AG08395 (cell line): ENCODE measurements around the gene GRAMD2B.
"Not testable (repeated sequence)": the region's sequence is repeated elsewhere in the genome, so short reads cannot be mapped to it uniquely, and the experiment has no call there.

Source experiments
- DNase-seq: peaks from one replicate; pipeline ENCODE4 v3.0.0; 2012; ENCODE audit warnings: mixed read lengths, low spot score

The GRAMD2B gene

DNA sequence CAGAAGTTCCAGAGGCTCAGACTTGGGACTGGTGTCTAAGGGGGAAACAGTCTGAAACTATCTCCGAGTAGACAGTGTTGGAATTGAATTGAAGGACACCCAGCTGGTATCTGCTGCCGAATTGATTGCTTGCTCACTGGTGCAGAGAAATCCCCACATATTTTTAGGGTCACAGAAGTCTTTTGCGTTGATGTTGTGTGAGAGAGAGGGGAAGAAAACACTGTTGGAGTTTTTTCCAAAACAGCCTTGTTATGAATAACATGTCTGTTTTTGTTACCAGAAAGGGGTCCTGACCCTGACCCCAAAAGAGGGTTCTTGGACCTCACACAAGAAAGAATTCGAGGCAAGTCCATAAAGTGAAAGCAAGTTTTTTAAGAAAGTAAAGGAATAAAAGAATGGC, 90.5 kb downstream of the GRAMD2B start:
- DNase-seq: no peak

DNA sequence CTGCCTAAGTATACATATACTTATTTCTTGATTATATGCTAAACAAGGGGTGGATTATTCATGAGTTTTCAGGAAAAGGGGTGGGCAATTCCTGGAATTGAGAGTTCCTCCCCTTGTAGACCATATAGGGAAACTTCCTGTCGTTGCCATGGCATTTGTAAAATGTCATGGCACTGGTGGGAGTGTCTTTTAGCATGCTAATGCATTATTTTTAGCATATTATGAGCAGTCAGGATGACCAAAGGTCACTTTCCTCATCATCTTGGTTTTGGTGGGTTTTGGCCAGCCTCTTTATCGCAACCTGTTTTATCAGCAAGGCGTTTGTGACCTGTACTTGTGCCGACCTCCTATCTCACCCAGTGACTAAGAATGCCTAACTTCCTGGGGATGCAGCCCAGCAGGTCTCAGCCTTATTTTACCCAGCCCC, 90.9 kb downstream of the GRAMD2B start:
- no peak for DNase-seq

DNA sequence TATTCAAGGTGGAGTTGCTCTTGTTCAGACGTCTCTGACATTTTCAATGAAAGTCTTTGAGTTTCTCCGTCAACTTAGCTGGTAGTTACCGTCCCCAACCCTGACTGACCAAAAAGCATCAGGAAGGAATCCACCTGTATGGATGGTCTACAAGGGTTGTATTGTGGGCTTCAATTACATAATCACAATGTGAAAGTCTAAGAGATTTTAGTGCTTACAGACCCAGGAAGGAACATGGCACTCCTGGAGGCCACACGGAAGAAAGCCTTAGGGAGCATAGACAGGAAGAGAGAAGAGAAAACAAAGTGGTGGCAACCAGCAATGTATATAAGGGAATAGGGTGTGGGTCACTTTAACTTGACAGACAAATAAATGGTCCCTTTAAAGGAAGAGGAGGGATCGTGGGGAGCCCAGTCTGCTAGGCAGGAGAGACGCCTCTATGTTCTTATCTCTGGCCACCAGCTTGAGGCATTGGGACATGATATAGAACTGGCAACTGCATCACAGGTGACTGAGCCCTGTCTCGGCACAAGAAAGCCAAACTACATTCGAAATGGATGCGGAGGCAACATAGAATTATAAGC, 91.4 kb downstream of the GRAMD2B start:
- DNase-seq: no peak

DNA sequence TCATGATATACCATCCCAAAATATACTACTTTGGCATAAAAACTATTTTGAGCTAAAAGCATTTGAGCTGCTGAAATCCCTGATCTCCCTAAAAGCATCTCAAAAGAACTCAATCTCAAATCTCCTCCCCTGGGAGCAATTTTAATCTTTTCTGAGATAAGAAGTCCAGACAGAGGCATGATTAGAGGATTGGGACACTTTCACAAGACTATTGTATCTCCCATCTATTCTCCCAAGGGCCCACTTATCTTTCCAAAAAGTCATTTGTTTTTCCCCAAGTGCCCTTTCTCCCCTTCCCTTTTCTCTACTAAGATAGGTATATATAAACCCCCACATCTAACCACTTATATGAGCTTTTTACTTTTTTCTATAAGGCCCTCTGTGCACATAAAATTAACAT, 92.1 kb downstream of the GRAMD2B start:
- DNase-seq: no peak

DNA sequence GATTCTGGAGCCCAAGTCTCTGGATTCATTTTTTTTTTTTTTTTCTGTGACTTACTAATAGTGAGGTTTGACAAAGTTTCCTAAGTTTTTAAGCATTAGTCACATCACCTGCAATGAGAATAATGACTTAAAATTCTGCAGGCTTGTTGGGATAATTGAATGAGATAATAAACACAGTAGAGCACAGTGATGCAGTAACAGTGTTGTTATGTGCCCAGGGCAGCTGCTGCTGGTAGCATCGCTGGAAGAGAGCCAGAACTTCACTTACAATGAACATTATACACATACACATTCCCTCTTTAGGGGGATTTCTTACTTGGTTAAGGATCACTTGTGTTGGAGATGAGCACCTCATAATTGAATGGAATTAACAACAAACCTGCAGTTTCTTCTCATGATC, 92.9 kb downstream of the GRAMD2B start:
- DNase-seq: no peak

DNA sequence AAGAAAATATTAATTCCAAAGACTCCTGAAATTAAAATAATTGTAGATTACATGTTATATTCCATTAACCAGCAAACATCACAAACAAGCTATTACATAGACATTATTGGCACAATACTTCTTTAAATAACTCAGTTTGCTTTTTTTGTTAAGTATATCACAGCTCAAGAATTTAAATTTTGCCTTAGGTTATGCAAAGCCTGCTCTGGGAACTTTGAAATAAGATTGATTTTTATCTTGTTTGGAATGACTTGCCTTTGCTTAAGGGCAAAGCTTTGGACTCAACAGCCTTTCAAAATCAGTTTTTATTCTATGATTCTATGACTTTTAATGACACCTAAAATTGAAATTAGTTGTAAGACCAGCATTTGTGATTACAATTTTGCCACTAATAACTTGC, 93.6 kb downstream of the GRAMD2B start:
- no peak for DNase-seq

DNA sequence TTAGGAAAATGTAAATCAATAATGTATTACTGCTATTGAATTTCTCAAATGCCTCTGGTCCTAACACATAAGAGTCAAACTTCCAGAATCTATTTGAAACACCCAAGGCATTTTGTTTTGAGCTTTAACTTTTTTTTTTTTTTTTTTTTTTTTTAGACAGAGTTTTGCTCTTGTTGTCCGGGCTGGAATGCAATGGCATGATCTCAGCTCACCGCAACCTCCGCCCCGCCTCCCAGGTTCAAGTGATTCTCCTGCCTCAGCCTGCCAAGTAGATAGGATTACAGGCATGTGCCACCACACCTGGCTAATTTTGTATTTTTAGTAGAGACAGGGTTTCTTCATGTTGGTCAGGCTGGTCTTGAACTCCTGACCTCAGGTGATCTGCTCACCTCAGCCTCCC, 96.0 kb downstream of the GRAMD2B start:
- not testable (repeated sequence) for DNase-seq

DNA sequence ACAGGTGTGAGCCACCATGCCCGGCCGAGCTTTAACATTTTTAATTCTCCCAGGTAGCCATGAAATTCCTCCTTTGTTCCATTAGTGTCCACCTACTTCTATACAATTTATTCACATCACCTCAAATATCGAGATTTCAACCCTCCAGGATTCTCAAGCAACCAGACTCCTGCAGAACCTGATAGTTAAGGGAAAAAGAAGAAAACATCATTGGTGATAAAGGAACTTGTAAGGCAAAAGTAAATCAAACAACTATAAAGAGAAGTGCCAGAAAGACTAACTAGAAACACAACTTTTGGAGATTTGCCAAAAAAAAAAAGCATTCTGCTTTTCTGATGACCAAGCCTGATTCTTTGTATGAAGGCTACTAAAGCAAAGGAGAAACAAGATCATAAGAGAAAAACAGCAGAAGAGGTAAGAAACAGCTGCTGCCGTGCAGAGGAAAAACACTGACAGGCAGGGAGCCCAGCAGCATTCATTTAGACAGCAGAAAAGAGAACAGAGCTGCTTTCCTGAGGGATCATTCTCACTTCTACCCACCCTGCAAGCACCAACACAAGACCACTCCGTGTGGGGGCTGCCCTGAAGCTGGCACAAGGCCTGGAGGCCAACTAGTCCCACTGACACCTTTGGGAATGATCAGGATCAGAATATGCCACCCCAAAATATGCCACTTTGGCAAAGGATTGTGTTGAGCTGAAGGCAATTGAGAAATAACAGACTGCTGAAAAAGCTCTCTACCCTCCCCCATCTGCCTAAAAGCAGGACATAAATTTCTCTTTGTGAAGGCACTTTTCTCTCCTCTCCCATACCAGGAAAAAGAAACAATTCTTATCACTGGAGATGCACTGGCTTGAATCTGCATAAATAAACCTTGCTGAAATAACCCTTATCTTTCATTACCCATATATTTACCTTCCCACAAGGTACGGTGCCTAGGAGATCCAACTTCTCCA, 96.7 kb downstream of the GRAMD2B start:
- DNase-seq: no peak

DNA sequence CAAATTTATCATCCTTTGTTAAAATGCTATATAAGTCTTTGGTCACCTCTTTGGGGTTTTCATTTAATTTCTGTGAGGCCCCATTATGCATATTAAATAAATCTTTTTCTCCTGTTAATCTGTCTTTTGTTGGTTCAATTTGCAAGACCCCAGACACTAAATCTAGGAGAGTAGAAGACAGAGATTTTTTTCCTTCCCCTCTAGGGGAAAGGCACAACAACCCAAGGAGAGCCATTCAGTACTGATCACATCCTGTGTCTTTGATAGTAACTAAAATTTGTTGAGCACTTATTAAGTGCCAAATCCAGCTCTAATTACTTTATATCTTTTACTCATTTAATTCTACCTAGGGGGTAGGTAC, 97.4 kb downstream of the GRAMD2B start:
- no peak for DNase-seq

DNA sequence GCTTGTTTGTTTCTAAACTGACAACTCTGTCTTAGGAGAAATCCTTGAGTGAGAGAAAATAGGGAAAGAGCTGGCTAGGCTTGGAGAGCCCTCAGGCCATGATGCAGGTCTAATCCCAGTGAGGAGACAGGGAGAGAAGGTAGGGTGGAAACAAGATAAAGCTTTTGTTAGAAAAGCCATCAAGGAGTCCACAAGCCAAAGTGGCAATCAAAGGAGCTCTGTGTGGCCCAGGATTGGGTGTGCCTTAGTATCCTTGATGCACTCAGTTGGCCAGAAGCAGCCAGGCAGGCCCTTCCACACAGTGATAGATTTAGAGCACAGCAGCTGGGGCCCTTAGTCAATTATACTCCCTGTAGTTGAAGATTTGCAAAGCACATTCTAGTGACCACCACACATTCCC, 97.9 kb downstream of the GRAMD2B start:
- no peak for DNase-seq

DNA sequence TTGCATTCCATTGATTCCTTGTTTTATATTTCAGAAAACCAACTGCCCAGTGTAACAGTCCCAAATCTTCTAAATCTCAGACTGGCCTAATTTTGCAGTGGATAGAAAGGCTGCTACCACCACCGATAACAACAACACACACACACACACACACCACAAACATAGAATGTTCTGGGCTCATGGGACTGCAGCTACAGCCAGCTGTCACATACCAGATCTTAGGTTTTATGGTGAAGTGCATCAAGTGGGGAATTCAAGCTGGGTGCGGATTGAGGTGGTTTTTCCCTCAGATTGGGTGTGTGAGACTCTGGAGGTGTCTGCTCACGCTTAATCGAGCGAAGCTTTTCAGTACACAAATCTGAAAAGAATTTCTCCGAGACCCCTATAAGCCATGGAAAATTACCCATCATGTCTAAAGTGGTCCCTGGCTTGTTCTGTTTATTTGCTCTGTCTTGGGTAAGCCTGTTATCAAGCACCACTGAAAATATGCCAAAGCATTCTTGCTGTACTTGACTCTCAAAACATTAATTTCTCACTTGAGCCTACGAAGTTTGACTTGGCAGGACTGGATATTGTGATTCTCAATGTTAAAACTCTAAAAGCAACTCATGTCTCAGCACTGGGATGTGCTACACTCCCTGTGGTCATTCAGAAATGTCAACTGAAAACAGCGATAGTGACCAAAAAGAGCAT, 100.8 kb downstream of the GRAMD2B start:
- DNase-seq: no peak

DNA sequence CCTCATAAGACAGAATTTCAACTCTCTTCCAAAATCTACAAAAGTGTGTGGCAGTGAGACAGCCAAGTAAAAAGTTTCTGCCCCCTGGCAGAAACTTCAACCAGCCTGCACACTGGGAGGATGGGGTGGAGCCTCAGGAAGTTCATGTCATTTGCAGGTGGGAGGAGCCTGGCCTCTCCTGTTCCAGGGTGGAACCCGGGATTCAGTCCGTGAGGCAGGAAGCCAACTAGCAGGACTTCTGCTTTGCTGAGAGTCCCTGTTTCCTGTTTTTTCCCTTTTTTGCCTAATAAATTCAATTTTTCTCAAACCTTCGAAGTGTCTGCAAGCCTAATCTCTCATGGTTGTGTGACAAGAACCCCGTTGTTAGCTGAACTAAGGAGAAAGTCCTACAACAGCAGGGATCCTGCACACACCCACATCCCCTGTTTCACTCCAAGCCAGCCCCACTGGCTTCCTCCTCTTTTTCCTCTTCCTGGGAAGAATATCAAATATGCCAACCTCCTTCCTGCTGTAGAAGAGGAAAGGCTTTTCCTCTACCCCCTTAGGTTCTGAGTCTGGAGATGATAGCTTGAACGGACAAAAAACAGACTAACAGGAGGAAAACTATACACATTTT, 102.5 kb downstream of the GRAMD2B start:
- no peak for DNase-seq

DNA sequence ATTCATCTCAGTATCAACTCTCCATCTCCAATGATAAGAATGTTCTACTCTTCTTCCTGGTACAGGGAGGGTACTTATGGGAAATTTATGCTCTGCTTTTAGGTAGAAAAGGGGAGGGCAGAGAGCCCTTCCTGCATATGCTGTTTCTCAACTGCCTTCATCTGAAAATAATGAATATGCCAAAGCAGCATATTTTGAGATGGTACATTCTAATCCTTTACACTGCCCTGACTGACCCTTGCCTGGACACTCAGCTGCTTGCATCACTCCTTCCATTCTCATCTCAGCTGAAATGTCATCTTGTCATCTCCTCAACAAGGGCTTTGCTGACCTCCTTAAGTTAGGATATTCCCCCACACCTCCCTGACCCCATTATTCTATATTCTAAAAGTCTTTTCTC, 103.3 kb downstream of the GRAMD2B start:
- DNase-seq: no peak

DNA sequence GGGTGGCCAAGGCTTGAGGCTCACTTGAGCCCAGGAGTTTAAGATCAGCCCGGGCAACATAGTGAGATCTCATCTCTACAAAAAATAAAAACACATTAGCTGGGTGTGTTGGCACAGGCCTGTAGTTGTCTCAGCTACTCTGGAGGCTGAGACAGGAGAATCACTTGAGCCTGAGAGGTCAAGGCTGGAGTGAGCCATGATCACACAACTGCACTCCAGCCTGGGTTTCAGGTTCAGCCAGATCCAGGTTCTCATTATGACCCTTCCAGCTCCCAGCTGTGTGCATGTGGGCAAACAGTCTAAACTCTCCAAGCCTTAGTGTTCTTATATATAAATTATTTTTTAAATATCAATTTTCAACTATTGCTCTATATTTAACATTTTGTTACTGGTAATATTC, 103.9 kb downstream of the GRAMD2B start:
- DNase-seq: no peak

DNA sequence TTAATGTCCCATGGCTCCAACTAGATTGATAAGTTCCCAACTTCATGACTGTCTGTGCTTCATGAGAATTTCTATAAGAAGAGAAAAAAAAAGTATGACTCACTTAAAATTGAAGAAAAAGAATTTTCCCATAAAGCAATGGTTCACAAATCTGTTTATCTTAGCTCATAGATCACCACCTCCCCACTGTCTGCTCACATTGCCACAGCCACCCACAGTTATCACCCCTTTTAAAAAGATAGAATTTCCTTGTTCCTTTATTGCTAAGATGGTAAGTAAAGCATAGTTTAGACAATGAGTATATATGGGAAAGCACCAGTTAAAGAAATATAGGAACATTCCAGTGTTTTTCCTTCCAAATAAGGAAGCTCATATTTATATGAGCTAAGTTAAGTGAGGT, 104.7 kb downstream of the GRAMD2B start:
- no peak for DNase-seq

DNA sequence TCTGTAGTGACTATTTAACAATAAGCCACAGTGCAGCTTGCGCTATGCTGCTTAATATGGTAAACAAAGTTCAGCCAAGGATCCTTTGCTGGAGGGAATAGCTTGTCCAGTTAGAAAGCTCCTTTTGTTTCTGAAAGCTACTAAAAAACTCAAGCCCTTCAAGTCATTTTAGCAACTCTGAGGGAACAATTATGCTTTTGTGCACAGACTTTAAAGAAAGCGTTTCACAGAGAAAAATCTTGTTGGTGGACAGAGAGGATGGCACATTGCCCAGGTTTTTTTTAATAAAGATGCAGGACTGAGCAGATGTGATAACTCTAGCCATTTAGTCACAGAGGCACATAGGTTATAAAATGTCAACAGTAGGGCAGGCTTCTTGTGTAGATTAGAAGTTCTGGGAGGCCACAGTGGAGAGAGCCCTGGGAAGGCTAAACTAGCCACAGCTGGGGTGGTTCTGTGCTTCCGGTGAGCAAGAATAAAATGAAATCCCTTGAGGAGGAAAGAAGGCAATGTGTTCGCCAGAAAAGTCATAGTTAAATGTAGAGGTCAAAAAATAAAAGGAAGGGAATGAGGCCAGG, 108.4 kb downstream of the GRAMD2B start:
- peak; percentile 7 for DNase-seq

DNA sequence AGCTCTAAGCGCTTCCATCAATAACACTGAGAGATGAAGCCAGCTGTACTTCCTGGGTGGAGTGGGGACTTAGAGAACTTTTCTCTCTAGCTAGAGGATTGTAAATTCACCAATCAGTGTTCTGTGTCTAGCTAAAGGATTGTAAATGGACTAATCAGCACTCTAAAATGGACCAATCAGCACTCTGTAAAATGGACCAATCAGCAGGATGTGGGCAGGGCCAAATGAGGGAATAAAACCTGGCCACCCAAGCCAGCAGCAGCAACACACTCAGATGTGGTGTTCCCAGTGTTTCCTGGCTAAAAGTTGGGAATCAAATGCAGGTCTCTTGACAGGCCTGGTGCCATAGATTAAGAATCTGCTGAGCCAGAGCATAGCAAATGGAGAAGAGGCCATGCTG, 111.3 kb downstream of the GRAMD2B start:
- DNase-seq: no peak

DNA sequence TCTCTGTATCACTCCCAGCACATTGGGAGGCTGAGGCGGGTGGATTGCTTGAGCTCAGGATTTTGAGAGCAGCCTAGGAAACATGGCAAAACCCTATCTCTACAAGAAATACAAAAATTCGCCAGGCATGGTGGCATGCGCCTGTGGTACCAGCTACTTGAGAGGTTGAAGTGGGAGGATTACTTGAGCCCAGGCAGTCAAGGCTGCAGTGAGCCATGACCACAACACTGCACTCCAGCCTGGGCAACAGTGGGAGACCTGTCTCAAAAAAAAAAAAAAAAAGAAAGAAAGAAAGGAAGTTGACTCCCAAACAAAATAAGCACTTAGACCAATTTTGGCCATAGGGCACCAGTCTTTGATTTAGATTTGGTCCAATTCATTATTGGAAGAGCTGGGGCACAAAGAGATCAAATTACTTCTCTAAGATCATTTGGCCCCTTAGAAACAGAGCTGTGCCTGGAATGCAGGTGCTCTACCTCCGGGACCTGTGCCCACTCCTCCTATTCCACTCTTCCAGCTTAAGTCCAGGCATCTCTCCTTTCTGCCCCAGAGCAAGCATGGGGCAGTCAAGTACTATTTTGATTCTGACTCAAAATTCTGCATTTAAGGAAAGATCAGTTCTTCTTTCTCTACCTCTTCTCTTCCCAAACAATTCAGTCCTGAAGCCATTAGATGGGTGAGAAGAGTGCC, 112.8 kb downstream of the GRAMD2B start:
- no peak for DNase-seq

DNA sequence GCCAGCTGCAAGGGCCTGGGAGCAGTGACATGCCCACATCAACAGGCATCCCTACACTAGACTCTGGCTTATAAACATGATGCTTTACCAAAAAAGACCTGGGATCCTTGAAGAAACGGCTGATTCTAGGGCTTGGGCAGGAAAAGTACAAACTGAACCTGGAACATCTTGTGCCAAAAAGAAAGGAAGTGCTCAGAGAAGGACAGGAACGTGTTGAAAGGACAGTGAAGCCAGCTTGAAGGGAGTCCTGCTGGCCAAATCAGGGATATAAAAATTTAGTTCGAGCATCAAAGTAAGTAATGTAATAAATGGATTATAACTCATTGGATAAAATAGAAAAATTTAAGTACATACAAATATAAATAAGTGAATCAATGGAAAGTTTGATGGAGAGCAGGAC, 113.7 kb downstream of the GRAMD2B start:
- DNase-seq: no peak

DNA sequence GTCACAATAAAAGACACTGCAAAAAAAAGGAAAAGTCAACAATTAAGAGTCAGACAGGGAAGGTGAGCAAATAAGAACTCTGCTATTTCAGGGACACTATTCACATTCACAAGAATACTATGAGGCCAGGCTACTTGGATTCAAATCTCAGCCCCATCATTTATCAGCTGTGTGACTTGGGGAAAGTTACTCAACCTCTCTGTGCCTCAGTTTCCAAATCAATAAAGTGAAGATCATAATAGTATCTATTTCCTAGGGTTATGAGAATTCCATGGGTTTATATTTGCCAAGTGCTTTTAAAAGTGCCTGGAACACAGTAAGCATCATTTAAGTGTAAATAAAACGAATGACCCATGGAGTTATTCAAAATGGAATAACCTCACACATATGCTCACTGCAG, 115.4 kb downstream of the GRAMD2B start:
- DNase-seq: no peak

DNA sequence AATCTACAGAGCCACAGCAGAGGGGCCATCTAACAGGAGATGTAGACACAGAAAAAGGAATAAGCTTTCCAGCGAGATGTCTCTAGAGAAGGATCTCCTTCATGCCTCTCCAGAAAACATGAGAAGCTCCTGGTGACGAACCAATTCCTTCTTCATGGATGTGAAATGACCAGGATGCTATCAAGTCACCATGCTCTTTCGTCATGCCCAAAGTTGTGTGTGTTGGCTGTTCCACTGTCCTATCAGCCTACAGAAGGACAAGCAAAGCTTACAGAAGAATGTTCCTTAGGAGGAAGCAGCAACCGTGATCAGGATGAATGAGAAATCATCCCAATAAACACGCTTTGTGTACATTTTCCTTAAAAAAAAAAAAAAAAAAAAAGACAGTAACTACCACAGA, 117.4 kb downstream of the GRAMD2B start:
- DNase-seq: no peak

DNA sequence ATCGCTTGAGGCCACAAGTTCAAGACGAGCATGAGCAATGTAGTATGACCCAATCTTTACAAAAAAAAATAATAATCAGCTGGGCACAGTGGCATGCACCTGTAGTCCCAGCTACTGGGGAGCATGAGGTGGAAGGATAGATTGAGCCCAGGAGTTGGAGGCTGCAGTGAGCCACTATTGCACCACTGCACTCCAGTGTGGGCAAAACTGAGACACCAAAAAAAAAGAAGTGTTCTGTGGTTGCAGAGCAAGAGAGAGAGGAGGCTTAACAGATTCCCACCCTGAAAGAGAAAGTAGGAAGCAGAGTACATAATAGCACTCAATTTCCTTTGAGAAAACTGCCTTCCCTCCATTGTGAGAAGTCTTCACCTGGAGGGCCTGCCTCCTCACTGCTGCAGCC, 119.2 kb downstream of the GRAMD2B start:
- no peak for DNase-seq
